ENCODE results near the gene UBE2L5.
A peak's percentile ranks its signal among the peaks of the same experiment; 100 is the strongest.

The UBE2L5 gene

GRCh38 chr13:30421093-30422053, 920 bp upstream of the UBE2L5 start:
- TF ChIP-seq TCF4 (CRISPR knock-in tag; IDR thresholded peaks at IDR 0.05; ENCODE audit: borderline replicate concordance) (no peak), PPARA (CRISPR knock-in tag; IDR thresholded peaks at IDR 0.05; ENCODE audit: borderline replicate concordance) (no peak), ZNF8 (CRISPR knock-in tag; IDR thresholded peaks at IDR 0.05) (no peak), TSHZ2 (CRISPR knock-in tag; IDR thresholded peaks at IDR 0.05) (no peak), ZNF70 (CRISPR knock-in tag; IDR thresholded peaks at IDR 0.05) (no peak), ZNF565 (CRISPR knock-in tag; conservative IDR thresholded peaks at IDR 0.05; ENCODE audit: low read depth) (no peak), CSDC2 (CRISPR knock-in tag; IDR thresholded peaks at IDR 0.05) (0 out of 2 replicates have a peak, but pooled peaks have one; percentile 51), ESRRG (CRISPR knock-in tag; IDR thresholded peaks at IDR 0.05) (no peak)
- ATAC-seq = peak; percentile 92

DNA sequence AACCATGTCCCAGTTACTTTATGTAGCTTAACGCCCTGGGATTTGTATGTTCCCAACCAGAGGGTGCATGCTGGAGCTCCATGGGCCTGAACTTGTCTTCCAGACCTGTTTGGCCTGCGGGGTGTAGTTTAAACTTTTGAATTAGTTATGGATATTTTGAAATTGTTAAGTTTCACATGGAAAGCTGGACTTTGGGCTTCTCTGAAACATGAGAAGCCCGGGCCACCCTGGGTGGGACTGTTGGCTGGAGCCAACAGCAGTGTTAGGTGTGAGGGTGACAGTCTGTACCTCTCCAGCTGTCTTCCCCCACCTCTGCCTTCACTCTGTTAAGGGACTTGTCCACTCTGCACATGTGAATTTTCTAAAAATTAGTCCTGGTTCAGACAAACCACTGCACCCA, 1.6 kb downstream of the UBE2L5 start:
- TF ChIP-seq CSDC2 (CRISPR knock-in tag; IDR thresholded peaks at IDR 0.05) = no peak
- no peak for TF ChIP-seq ESRRG (CRISPR knock-in tag; IDR thresholded peaks at IDR 0.05)
- no peak for ATAC-seq

GRCh38 chr13:30429235-30429634, 6.9 kb downstream of the UBE2L5 start:
- no peak for ATAC-seq
- TF ChIP-seq ZFP30 (CRISPR knock-in tag; IDR thresholded peaks at IDR 0.05) (no peak), ARNTL (CRISPR knock-in tag; IDR thresholded peaks at IDR 0.05; ENCODE audit: borderline replicate concordance, low read depth) (no peak), BACH2 (CRISPR knock-in tag; IDR thresholded peaks at IDR 0.05; ENCODE audit: borderline replicate concordance) (no peak), ZFP3 (CRISPR knock-in tag; IDR thresholded peaks at IDR 0.05) (no peak), POU6F1 (CRISPR knock-in tag; IDR thresholded peaks at IDR 0.05; ENCODE audit: borderline replicate concordance, low read depth) (no peak)

- TF ChIP-seq ZC3H10 (CRISPR knock-in tag; IDR thresholded peaks at IDR 0.05) = no peak
- peak; percentile 44 for TF ChIP-seq ISL1 (CRISPR knock-in tag; IDR thresholded peaks at IDR 0.05)
- TF ChIP-seq ZNF8 (CRISPR knock-in tag; IDR thresholded peaks at IDR 0.05) = no peak
- no peak for TF ChIP-seq RARB (CRISPR knock-in tag; IDR thresholded peaks at IDR 0.05)
- TF ChIP-seq OSR1 (CRISPR knock-in tag; IDR thresholded peaks at IDR 0.05) = no peak
- no peak for TF ChIP-seq CSRNP3 (CRISPR knock-in tag; IDR thresholded peaks at IDR 0.05)
- TF ChIP-seq ZNF70 (CRISPR knock-in tag; IDR thresholded peaks at IDR 0.05) = no peak
- TF ChIP-seq CSDC2 (CRISPR knock-in tag; IDR thresholded peaks at IDR 0.05) = no peak
- TF ChIP-seq SNAI2 (CRISPR knock-in tag; IDR thresholded peaks at IDR 0.05) = no peak
- peak; percentile 94 for ATAC-seq
These were observed 7.7 kb downstream of the UBE2L5 start for GRCh38 chr13:30429721-30430694.
